GM12865 (cell line): ENCODE data around the gene CEBPG.

Experiments used
- DNase-seq: peaks from one replicate; pipeline ENCODE4 v3.0.0; 2010; ENCODE audit warnings: low read depth
- H3K4me3 ChIP-seq: 2 replicates; pipeline ENCODE4 v1.5.1; 2011; ENCODE audit warnings: mild to moderate bottlenecking, low read depth, low read length, control low read depth
- CTCF ChIP-seq: IDR thresholded peaks from 2 replicates; pipeline ENCODE4 v1.5.1; 2011; ENCODE audit warnings: low read length, control low read depth, low read depth, inconsistent platforms; ENCODE audit not compliant: insufficient read depth; ENCODE audit errors: missing control alignments

Gene CEBPG

GRCh38 chr19:33362508-33363228 lies 10.8 kb upstream of the CEBPG start:
- no peak overlapping the region for H3K4me3 ChIP-seq
- no peak for DNase-seq
- no peak for TF ChIP-seq CTCF

- TF ChIP-seq CTCF: no peak
- DNase-seq: no peak
- no peak overlapping the region for H3K4me3 ChIP-seq
Observed at GRCh38 chr19:33363476-33363875, 10.0 kb upstream of the CEBPG start.

- no peak for DNase-seq
- no peak for TF ChIP-seq CTCF
- no peak overlapping the region for H3K4me3 ChIP-seq
Observed at GRCh38 chr19:33365691-33366090, 7.8 kb upstream of the CEBPG start.

GRCh38 chr19:33366127-33366526 lies 7.4 kb upstream of the CEBPG start:
- no peak for TF ChIP-seq CTCF
- H3K4me3 ChIP-seq: no peak overlapping the region

GRCh38 chr19:33366897-33367296 lies 6.6 kb upstream of the CEBPG start:
- H3K4me3 ChIP-seq: no peak overlapping the region
- no peak for DNase-seq
- TF ChIP-seq CTCF: no peak

More at GRCh38 chr19:33366127-33366526, 7.4 kb upstream of the CEBPG start:
- no peak for DNase-seq

- no peak overlapping the region for H3K4me3 ChIP-seq
- DNase-seq: no peak
- TF ChIP-seq CTCF: no peak
Observed at GRCh38 chr19:33368074-33368864, 5.2 kb upstream of the CEBPG start.
